HCT116 (cell line): ENCODE results near the gene NUDT9. TPM values are rescaled to one million over a fixed set of nuclear protein-coding genes. Genes with fewer than 3 reads are reported as not detected.
"Not testable (repeated sequence)": the region's sequence is repeated elsewhere in the genome, so short reads cannot be mapped to it uniquely, and the experiment has no call there.

Experiments
- ATAC-seq: fragments of 200-7000 bp; cut with Tn5 transposase; 2 replicates; pipeline ENCODE4 v1.9.1; 2020; ENCODE audit warnings: mild to moderate bottlenecking, moderate library complexity
- BruUV-seq: library from RNA; stranded (reverse); fragments of 400-500 nt; replicated peaks from 2 replicates; lab custom pipeline; 2021; lab: Mats Ljungman, UMichigan
- CTCF ChIA-PET: fragments of 300-600 bp; sonication (Branson Sonifier 250); formaldehyde crosslinking; loops from one replicate; lab custom pipeline; 2021; ENCODE audit warnings: antibody characterized with exemption; lab: Charles Lee
- POLR2A ChIA-PET: fragments of 300-600, 350-600 bp; sonication (Branson Sonifier 250); formaldehyde crosslinking; loops from one replicate; lab custom pipeline; 2021; ENCODE audit warnings: antibody characterized with exemption; lab: Charles Lee
- RAD21 ChIA-PET, 2 experiments: fragments of 300-600 bp; sonication (Branson Sonifier 250); formaldehyde crosslinking; loops; one replicate each; lab custom pipeline; 2023; ENCODE audit warnings: low total read pairs in 2 of 2; ENCODE audit not compliant: uncharacterized antibody in 2 of 2, unreplicated experiment in 2 of 2, low non-redundant PET in 1 of 2; lab: Charles Lee
- DNase-seq: peaks from one replicate; pipeline ENCODE4 v3.0.0-alpha.2; 2010; ENCODE audit warnings: low read depth, low spot score
- H2AFZ ChIP-seq: fragments of 200-600 bp; shearing (Covaris generic), sonication (generic); 2 replicates; pipeline ENCODE4 v1.6.1; 2017; ENCODE audit warnings: low read depth, mixed run types, mixed read lengths, antibody characterized with exemption, low read length; ENCODE audit not compliant: poor library complexity, severe bottlenecking
- H3K27ac ChIP-seq: 2 replicates; pipeline ENCODE4 v1.5.1; 2012; ENCODE audit warnings: low read depth, low read length
- H3K27me3 ChIP-seq: fragments of 200-600 bp; sonication (generic); 2 replicates; pipeline ENCODE4 v1.6.1; 2016; ENCODE audit warnings: mixed run types, low read length, mixed read lengths; ENCODE audit not compliant: insufficient read depth
- H3K36me3 ChIP-seq, 2 experiments: fragments of 200-500 bp in 1 of 2; fragments of 200-600 bp in 1 of 2; sonication (Bioruptor generic) in 1 of 2; sonication (generic) in 1 of 2; 2 replicates each; pipeline versions ENCODE4 v1.5.1 to v1.6.1; 2014 to 2016; ENCODE audit warnings: low read length in 2 of 2, inconsistent platforms in 1 of 2, mixed read lengths in 1 of 2, mixed run types in 1 of 2; ENCODE audit not compliant: insufficient read depth in 2 of 2, control insufficient read depth in 1 of 2
- H3K4me1 ChIP-seq, 2 experiments: fragments of 200-600 bp in 1 of 2; sonication (generic) in 1 of 2; 2 replicates each; pipeline versions ENCODE4 v1.5.1 to v1.6.1; 2012 to 2017; ENCODE audit warnings: low read length in 2 of 2, inconsistent platforms in 1 of 2, mild to moderate bottlenecking in 1 of 2, mixed read lengths in 1 of 2, mixed run types in 1 of 2, moderate library complexity in 1 of 2; ENCODE audit not compliant: insufficient read depth in 2 of 2, control insufficient read depth in 1 of 2
- H3K4me2 ChIP-seq: fragments of 200-600 bp; sonication (generic); 2 replicates; pipeline ENCODE4 v1.6.1; 2017; ENCODE audit warnings: mixed run types, low read length, mixed read lengths
- H3K4me3 ChIP-seq, 2 experiments: fragments of 200-600 bp in 1 of 2; sonication (generic) in 1 of 2; replicated peaks in 1 of 2; 2 replicates each; pipeline ENCODE4 v1.5.1; 2011 to 2016; ENCODE audit warnings: low read length in 2 of 2, control low read depth in 1 of 2, low read depth in 1 of 2, mild to moderate bottlenecking in 1 of 2, mixed read lengths in 1 of 2, mixed run types in 1 of 2
- H3K79me2 ChIP-seq: fragments of 200-600 bp; sonication (generic); 2 replicates; pipeline ENCODE4 v1.6.1; 2017; ENCODE audit warnings: mild to moderate bottlenecking, mixed run types, low read length, moderate library complexity, mixed read lengths; ENCODE audit not compliant: insufficient read depth
- H3K9ac ChIP-seq: fragments of 200-600 bp; sonication (generic); 2 replicates; pipeline ENCODE4 v1.6.1; 2016; ENCODE audit warnings: low read length, mixed read lengths
- H3K9me2 ChIP-seq: fragments of 200-600 bp; sonication (generic), shearing (Covaris generic); 2 replicates; pipeline ENCODE4 v1.6.1; 2017; ENCODE audit warnings: mixed run types, mild to moderate bottlenecking, moderate library complexity; ENCODE audit not compliant: insufficient read depth
- H3K9me3 ChIP-seq, 2 experiments: fragments of 200-500 bp in 1 of 2; fragments of 200-600 bp in 1 of 2; sonication (Bioruptor generic) in 1 of 2; sonication (generic) in 1 of 2; 2 replicates each; pipeline ENCODE4 v1.6.1; 2014 to 2017; ENCODE audit warnings: low read length in 2 of 2, mixed read lengths in 2 of 2, inconsistent platforms in 1 of 2, low read depth in 1 of 2, mild to moderate bottlenecking in 1 of 2, mixed run types in 1 of 2, moderate library complexity in 1 of 2; ENCODE audit not compliant: control insufficient read depth in 1 of 2, insufficient read depth in 1 of 2
- H4K20me1 ChIP-seq: fragments of 200-600 bp; sonication (generic), shearing (Covaris generic); 2 replicates; pipeline ENCODE4 v1.6.1; 2017; ENCODE audit warnings: mixed run types, mild to moderate bottlenecking, moderate library complexity; ENCODE audit not compliant: insufficient read depth
- CBX3 ChIP-seq: IDR thresholded peaks from 2 replicates; pipeline ENCODE4 v1.6.1; 2012; ENCODE audit warnings: low read depth
- ELF1 ChIP-seq: IDR thresholded peaks from 2 replicates; pipeline ENCODE4 v1.6.1; 2012; ENCODE audit warnings: low read depth, borderline replicate concordance
- EZH2 ChIP-seq: fragments of 200-600 bp; sonication (generic); IDR thresholded peaks from 2 replicates; pipeline ENCODE4 v1.6.1; 2017; ENCODE audit warnings: antibody characterized with exemption, mixed run types
- FOSL1 ChIP-seq: IDR thresholded peaks from 2 replicates; pipeline ENCODE4 v1.6.1; 2012; ENCODE audit warnings: low read depth
- POLR2A ChIP-seq: IDR thresholded peaks from 2 replicates; pipeline ENCODE4 v1.7.0; 2011; ENCODE audit warnings: borderline replicate concordance; ENCODE audit not compliant: insufficient read depth, insufficient read length; ENCODE audit errors: extremely low read depth
- REST ChIP-seq: IDR thresholded peaks from 2 replicates; pipeline ENCODE4 v1.6.1; 2012; ENCODE audit warnings: low read depth
- SP1 ChIP-seq: IDR thresholded peaks from 2 replicates; pipeline ENCODE4 v1.6.1; 2012; ENCODE audit warnings: low read depth
- SRF ChIP-seq: IDR thresholded peaks from 2 replicates; pipeline ENCODE4 v1.6.1; 2012; ENCODE audit warnings: low read depth
- TCF7L2 ChIP-seq: IDR thresholded peaks from 2 replicates; pipeline ENCODE4 v1.7.0; 2011; ENCODE audit warnings: borderline replicate concordance, inconsistent platforms; ENCODE audit not compliant: insufficient read depth, insufficient read length; ENCODE audit errors: extremely low read depth
- YY1 ChIP-seq: IDR thresholded peaks from 2 replicates; pipeline ENCODE4 v1.6.1; 2011; ENCODE audit warnings: low read length, low read depth, moderate library complexity, mild to moderate bottlenecking; ENCODE audit not compliant: insufficient replicate concordance; ENCODE audit errors: extremely low read depth
- intact Hi-C: fragments of 100-400 bp; cut with micrococcal nuclease; formaldehyde crosslinking; loops from 2 replicates; pipeline ENCODE4 v1.10.0; 2022
- total RNA-seq: library from RNA; stranded (reverse); gene quantifications from one replicate; pipeline ENCODE4 v1.2.1, GENCODE V29; 2021; ENCODE audit not compliant: unreplicated experiment

The NUDT9 gene
- total RNA-seq, 1 experiment from 2014 or later = 13.5 TPM

- H4K20me1 ChIP-seq, H3K4me3 ChIP-seq, CTCF ChIA-PET, H3K9me3 ChIP-seq, H3K79me2 ChIP-seq, ATAC-seq, RAD21 ChIA-PET, H3K4me1 ChIP-seq, BruUV-seq, H3K9me2 ChIP-seq, POLR2A ChIA-PET, H2AFZ ChIP-seq, H3K36me3 ChIP-seq, H3K4me2 ChIP-seq, H3K9ac ChIP-seq, H3K27ac ChIP-seq, intact Hi-C loops, DNase-seq, H3K27me3 ChIP-seq: not testable (repeated sequence)
These were observed 66.3 kb downstream of the NUDT9 start for GRCh38 chr4:87488666-87489065.

- POLR2A ChIA-PET = no interaction called here
- intact Hi-C loops = no loop called here
- Histone ChIP-seq H3K9ac (no peak overlapping the region), H3K9me2 (no peaks in the 10 kb centered on the region), H4K20me1 (no peaks in the 10 kb centered on the region), H3K27me3 (no peaks in the 10 kb centered on the region), H3K36me3 (no peaks in the 10 kb centered on the region), H3K27ac (no peak overlapping the region), H3K4me1 (no peaks in the 10 kb centered on the region), H2AFZ (no peak overlapping the region), H3K4me2 (no peak overlapping the region), H3K4me3 (no peak overlapping the region), H3K9me3 (no peaks in the 10 kb centered on the region), H3K79me2 (no peaks in the 10 kb centered on the region)
- no TSS peak for BruUV-seq
- DNase-seq (no peak), ATAC-seq (no peak)
- TF ChIP-seq SRF (no peak), ELF1 (no peak), EZH2 (no peak), POLR2A (no peak), CBX3 (no peak), FOSL1 (no peak), SP1 (no peak), REST (no peak), YY1 (no peak), TCF7L2 (no peak)
- RAD21 ChIA-PET = no interaction called here
- CTCF ChIA-PET = no interaction called here
These were observed 67.3 kb downstream of the NUDT9 start for GRCh38 chr4:87489678-87490077.
